D721Med (cell line): Measurements from ENCODE around the gene RNF223.

ENCODE experiments used
- DNase-seq: peaks from one replicate; pipeline ENCODE4 v3.0.0; 2011; ENCODE audit warnings: low spot score; ENCODE audit not compliant: insufficient read length
- FAIRE-seq: peaks from 2 replicates; lab custom pipeline; 2011; peaks lifted over from hg19 to GRCh38; lab: Jason Lieb, UNC
- CTCF ChIP-seq: IDR thresholded peaks from 2 replicates; pipeline ENCODE4 v1.5.1; 2012; ENCODE audit warnings: mild to moderate bottlenecking, control low read depth; ENCODE audit not compliant: insufficient read depth; ENCODE audit errors: missing control alignments

RNF223 gene

GRCh38 chr1:1094981-1095380 is 20.9 kb upstream of the RNF223 start:
- DNase-seq, result no peak
- FAIRE-seq, result no peak
- no peak for TF ChIP-seq CTCF

GRCh38 chr1:1093610-1093943 is 19.5 kb upstream of the RNF223 start:
- FAIRE-seq (no peak), DNase-seq (no peak)
- no peak for TF ChIP-seq CTCF

DNA sequence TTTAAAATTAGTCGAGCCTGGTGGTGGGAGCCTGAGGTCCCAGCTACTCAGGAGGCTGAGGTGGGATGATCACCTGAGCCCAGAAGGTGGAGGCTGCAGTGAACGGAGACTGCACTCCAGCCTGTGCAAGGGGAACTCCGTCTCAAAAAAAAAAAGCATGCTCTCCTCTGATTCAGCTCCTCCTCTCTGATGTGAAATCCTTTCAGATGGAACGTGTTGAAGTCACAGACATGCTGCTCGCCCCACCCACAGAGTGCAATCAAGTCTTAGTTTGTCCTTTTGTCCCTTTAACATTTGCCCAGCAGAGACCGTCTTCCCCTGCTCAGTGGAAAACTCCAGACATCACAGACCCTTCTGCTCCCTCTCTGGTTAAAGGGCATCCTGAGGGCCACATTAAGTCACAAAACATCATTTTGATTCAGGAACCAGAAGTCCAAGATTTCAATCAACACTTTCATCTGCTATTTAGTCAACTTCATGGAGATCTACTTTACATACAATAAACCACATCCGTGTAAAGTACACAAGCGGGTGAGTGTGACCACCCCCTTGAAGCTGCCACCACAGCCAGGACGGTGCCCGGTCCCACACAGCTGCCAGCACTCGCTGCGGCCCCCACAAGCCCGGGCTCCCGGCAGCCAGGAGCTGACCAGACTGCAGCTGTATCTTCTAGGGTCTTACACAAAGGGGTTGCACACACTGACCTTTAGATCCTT is 18.9 kb upstream of the RNF223 start:
- FAIRE-seq (no peak), DNase-seq (no peak)
- no peak for TF ChIP-seq CTCF

DNA sequence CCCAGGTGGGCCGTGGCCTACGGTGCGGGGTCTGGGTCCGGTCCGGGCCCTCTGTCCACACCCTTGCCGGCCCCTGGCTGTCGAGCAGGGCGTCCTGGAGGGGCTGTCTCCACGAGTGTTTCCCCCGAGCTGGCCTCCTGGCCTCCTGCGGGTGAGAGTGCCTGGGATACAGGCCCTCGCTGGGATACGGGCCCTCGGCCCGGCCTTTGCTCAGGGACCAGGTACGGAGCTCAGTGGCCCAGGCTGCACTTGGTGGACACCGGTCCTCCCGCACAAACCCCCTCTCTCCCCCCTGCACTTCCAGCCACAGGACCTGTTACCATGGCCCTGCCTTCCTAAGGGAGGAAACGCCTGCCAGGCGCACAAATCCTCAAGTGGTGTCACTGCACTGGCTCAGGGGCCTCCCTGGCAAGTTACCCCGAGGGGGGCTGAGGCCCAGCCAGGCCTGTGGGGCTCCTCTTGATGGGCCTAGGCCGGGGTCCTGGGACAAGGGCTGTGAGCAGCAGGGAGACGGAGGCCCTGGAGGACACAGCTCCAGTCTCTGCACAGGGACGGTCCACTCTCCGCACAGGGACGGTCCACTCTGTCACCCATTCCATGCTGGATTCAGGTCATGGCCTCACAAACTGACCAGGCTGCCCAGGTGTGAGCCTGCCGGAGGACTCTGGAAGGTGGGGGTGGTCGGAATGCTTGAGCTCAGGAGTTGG is 18.2 kb upstream of the RNF223 start:
- no peak for FAIRE-seq
- no peak for TF ChIP-seq CTCF

DNA sequence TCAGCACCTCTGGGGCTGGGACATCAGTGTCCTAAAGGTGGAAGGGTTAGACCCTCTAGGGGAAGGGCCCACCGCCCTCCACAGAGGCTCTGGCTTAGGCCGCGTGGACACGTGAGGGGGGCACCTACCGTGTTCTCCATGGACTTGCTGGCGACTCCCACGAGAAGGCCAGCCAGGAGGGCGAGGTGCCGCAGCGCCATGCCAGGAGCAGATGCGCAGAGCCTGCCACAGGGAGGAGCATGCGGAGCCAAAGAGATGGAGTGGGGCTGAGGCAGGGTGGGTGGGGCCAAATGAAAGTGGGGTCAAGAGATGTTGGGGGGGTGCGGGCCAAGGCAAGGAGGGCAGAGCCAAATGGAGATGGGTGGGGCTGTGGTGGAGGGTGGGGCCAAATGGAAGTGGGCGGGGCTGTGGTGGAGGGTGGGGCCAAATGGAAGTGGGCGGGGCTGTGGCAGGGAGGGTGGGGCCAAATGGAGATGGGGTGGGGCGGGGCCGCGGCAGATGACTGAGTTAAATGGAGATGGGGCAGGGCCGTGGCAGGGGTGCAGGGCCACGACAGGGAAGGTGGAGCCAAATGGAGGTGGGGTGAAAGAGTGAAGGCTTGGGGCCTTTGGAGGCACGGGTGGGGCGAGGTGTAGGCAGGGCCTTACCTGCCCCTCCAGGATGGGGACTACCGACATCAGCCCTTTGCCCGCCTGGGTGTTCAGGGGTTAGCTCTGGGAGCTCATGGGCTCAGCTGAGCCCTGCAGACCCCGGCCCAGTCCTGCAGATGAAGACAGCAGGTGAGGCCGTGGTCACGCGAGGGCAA is 17.4 kb upstream of the RNF223 start:
- no peak for DNase-seq
- no peak for TF ChIP-seq CTCF
- FAIRE-seq, result no peak

More for the DNA sequence above, 18.2 kb upstream of the RNF223 start:
- DNase-seq, result no peak

DNA sequence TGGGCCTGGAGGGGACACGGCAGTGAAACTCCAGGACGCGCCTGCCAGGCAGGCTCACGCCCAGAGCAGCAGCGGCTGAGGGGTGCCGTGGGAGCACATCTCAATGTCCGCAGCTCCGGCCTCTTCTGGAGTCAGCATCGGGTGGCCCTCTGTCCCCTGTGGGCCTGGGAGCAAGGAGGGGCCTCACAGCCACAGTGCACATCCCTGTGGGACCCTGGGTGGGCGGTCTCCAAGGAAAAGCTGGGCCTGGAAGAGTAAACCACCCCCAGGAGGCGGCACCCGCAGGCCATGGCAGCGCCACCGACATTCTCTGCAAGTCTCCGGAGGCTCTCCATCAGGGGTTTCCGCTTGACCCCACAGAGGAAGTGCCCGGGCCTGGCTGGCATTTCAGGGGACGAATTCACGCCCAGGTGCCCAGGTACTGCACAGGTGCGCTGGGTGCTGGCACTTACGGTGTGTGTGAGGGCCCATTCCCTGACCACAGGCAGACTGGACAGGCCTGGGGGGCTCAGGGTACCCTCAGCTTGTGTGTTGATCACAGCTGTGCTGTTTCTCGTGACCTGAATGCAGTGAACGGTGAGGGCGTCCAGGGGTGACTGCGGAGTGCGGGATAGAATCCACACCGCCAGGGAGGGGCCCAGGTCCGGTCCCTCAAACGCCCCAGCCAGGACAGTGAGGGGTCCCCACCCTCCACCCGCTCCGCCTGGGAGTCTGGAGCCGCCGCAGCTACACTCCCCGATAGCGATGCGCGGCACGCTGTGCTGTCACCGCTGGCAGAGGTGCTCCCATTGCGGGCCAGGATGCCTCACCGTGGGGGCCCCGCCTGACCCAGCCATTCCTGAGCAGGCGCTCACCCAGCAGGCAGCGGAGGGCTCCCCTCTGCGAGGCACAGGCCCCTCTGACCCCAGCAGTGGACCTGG is 16.6 kb upstream of the RNF223 start:
- DNase-seq (no peak), FAIRE-seq (no peak)
- no peak for TF ChIP-seq CTCF
